ENCODE data around the gene VAMP8.

- TF ChIP-seq EZH2 (IDR thresholded peaks at IDR 0.05; ENCODE audit: borderline replicate concordance, low read length), result no peak
- TF ChIP-seq CTCF (conservative IDR thresholded peaks at IDR 0.05 in 1 of 2, IDR thresholded peaks at IDR 0.05 in 1 of 2; ENCODE audit: extremely low read depth in 1 of 2, insufficient read depth in 1 of 2, low read depth in 1 of 2, low read length in 2 of 2), result no peak
Measured at GRCh38 chr2:85553184-85553583, 24.2 kb upstream of the VAMP8 start.

Data from mammary epithelial cell (primary cell).